ENCODE results near the gene WASL.
A peak's percentile ranks its signal among the peaks of the same experiment; 100 is the strongest.
"Not testable (repeated sequence)": the region's sequence is repeated elsewhere in the genome, so short reads cannot be mapped to it uniquely, and the experiment has no call there.

Gene WASL
- total RNA-seq, result 21.4 to 22.2 reads per million in 2 donors

DNA sequence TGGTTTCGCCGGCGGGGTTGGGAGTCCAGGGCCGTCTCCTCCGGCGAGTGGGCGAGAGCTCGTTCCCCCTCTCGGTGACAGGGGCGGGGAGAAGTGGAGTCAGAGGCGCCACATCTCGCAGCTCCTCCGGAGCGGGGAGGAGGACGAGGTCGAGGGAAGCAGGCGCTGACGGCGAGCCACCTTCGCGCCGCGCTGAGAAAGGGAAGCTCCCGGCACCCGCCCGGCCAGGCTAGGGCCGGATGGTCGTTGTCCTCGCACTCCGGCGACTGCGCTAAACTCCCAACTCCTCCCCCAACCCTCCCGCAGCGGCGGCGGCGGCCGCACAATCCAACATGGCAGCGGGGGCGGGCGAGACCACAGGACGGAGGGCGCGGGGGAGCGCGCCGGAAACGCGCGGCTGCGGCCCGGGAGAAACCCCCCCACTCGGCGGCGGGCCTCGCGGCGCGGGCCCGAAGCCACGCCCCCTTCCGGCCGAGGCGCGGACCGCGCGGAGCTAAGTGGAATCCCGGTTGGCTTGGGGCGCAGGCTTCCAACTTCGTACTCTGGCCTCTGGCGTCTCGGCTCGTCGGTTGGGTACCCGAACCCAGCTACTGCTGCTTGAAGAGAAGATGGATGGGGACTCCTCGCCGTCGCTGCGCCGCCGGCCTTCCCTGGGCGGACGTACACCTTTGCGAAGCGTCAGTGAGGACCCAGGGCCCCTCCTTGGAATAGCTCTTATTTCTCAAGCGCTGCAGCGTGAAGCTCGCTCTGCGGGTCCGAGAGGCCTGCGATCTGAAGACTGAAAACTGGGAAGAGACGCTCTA, at the start of gene WASL:
Gene WASL, minus strand, starts transcription at position 270 of the 803 bp plus-strand sequence. Its CDS starts 269 bp downstream, at position 1.
- DNase-seq, result peak; percentile 82

DNA sequence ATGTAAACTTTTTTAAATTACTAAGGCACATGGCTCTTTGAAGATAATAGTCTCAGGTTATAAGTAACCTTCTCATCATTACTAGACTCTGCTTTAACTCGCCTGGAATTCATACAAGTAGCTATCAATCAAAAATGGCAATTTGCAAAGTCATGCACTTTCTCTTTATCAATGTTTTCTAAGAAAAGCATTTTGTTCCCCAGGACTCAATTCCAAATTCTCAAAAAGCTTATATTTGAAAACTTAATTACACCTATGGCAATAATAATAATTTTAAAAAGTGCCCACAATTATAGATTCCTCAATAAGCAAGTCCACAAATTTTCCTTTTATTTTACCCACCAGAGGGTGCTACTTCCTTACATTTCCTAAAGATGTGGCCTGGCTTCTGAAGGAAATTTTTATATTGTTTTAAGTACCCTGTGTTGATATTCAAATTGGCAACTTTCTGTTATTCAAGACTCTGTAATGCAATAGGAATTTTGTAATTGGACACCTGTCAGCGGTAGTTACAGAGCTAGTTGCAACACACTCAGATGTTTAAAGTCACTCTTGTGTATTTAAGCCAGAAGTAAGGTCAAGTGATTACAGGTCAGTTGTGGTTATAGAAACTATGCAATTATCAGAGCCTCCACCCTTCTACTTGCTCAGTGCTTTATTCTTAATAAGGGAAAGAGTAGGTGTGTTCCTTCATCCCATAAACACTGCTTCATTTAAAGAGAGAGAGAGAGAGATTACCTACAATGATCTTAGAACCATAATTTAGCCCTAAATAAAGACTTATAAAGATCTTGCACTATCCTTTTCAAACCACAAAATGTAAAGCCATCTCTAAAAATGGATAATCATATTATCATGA, 49.1 kb upstream of the WASL start:
- DNase-seq, result no peak

DNA sequence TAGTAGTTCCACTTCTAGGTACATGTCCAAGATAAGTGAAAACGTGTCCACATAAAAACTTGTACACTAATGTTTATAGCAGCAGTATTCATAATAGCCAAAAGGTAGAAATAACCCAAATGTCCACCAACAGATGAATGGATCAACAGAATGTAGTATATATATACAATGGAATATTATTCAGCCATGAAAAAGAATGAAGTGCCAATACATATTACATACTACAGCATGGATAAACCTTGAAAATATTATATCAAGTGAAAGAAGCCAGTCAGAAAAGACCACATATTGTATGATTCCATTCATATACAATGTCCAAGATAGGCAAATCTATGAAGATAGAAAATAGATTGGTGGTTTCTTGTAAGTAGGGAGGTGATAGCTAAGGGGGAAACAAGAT, 47.8 kb upstream of the WASL start:
- DNase-seq, result no peak

DNA sequence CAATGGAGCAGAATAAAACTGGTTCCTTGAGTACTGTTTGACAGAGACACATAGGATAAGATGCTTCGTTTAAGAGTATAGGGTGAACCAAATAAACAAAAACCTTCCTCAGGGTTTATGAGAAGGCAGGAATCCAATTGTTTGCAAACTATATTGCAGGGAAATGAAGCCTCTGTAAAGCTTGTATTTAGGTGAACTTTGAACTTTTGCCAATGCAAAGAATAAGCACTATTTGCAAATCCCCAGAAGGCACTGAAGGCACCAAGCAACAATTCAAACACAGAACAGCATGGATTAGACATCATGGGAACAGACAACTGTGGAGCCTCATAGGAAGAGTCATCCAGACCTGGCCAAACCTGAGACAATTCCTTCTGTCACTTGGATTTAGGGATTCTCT, 47.1 kb upstream of the WASL start:
- no peak for DNase-seq

DNA sequence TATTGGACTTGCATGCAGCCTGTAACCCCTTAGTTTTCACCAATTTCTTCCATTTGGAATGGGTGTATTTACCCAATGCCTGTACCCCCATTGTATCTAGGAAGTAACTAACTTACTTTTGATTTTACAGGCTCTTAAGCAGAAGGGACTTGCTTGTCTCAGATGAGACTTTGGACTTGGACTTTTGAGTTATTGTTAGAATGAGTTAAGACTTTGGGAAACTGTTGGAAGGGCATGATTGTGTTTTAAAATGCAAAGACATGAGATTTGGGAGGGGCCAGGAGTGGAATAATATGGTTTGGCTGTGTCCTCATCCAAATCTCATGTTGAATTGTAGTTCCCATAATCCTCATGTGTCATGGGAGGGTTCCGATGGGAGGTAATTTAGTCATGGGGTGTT, 46.3 kb upstream of the WASL start:
- DNase-seq, result not testable (repeated sequence)

DNA sequence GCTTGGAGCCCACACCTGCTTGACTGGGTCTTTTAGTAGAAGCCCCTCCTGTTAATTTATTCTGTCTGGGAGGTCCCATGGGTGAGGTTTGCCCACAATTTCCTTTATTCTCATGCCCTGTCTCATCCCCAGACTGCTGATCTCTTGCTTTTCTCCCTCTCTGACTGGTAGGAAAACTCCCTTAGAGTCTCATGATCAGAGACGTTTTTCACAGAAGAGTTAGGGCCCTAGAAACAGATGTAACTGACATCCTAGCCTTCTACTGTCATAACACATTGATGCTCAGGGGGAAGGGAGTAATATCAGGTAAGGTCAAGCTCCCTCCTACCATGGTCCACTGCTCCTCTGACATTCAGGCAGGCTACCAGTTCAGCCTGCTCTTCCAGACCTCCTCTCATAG, 43.7 kb upstream of the WASL start:
- DNase-seq, result no peak

DNA sequence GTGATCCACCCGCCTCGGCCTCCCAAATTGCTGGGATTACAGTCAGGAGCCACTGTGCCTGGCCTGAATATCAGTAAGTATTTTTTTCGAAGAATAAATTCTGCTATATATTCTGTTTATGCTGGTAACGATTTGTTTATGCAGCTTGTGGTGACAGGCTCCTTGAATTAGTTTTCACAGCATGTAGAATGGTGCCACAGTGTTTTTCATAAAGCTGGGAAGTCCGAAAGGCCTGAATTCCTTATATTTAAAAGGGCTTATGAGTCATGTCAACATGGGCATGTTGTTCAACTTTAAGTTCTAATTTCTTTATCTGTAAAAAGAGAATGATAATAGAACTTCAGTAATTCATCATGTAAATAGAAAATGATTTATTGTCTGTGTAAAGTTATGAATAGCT, 42.2 kb upstream of the WASL start:
- no peak for DNase-seq

DNA sequence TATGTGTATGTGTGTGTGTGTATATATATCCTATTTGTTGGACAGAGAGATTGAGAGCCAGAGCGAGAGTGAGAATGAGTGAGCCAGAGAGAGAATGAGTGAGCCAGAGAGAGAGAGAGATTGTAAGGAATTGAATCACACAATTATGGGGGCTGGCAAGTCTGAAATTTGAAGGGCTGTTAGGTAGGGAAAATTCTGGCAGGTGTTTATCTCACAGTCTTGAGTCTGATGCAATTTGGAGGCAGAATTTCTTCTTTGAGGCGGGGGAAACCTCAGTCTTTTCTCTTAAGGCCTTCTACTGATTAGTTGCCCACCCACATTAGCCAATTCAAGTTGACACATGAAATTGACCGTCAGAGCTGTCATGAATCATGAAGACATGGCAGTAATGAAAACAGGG, 41.0 kb upstream of the WASL start:
- DNase-seq, result no peak

DNA sequence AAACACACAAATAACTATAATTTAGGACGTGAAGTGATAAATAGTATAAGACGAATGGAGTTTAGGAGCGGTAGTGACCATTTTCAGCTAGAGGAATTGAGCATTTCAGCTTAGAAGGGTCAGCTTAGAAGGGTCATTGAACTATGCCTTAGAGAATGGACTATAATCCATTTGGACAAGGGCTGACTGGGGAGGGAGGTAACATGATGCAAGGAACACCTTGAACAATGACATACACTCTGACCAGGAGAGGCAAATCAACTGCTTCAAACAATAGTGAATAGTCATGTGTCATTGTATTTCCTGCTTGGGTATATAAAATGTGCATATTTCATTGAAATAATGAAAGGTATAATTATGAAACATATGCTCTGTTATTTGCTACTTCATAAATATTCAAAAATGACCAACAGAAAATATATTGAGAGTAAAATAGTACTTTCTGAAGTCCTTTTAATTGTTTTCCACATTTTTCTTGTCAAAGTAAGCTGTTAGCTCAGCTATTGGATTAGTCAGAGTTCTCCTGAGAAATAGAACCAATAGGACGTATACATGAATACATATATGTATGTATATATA, 40.5 kb upstream of the WASL start:
- DNase-seq, result no peak

DNA sequence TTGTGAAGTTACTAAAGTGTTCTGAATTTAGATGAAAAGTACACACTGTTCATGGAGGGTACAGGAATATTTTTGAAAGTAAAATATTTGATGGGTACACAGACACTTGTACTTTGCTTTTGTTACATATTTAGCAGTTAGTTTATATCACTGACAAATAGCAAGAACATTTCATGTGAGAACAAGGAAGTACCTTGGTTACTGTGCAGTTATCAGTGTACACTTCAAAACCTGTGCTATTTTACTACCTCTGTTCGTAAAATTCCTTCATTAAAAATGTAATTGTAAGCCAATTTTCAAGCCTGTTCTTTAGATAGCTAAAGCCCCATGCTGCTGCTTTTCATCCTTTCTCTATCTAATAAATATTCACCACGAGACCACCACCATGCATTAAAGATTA, 39.8 kb upstream of the WASL start:
- no peak for DNase-seq

DNA sequence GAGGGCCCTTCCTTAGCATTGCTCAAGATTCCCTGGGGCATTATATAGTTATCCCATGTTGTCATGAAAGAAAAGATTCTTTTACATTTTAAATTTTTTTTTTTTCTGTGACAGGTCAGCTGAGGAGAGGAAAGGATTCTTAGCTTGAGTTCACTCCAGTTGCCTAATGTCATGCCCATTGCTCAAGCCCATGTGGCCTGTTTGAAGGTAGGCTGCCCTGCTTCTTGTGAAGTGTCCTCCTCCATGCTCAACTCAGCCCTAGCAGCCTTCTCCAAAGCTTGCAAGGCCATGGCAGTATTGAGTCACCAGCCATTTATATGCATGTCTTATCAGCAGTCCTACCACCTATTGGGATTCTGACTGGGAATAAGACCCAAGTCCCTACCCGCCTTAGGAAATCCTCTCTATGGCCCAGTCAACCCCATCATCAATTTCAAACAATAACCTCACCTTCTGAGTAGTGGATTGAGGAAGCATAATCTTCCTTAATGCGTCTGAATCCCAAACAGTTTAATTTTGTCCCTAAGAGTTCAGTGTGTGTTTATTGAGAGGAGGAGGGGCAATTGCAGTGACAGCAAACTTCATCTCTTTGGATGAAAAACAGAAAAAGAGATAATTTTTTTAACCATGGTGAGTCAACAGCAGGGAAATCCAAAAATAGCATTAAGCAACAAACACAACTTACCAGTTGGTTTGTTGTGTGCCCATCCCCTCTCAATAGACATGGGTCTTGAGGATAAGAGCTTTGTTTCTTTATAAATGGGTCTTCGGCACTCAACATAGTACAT, 38.6 kb upstream of the WASL start:
- DNase-seq, result no peak

DNA sequence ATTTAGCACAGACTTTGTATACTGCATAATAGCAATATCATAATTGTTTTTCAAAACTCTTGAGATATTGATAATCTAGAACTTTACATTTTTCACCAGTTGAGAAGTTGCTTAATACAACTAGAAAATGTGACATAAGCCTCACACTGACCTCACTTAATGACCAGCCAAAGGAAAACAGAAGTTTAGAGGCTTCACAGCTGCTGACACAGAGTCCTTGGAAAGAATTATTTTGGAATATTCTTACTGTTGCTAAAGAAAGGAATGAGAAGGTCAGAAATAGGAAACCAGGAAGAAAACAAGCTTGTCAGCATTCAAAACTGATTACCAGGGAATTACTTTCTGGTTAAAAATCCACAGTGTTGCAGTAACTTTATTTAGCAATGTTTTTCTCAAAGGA, 35.5 kb upstream of the WASL start:
- DNase-seq, result no peak

DNA sequence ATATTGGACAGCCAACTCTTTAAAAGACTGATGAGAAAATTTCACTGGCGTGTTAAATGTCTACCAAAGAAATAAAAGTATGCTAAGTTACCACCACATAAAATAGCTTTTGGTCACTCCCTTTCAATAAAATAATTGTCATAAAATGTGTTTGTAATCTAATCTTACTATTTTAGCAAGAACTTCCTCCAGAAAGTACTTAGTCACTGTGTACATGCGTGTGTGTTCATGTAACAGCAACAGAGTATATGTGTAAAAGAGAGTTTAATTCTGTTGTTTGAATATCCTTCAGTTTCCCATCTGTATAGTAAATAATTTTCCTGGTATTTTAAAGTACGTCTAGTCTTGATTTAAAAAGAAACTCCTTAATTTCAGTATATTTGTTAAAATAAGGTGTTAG, 35.0 kb upstream of the WASL start:
- DNase-seq, result no peak

DNA sequence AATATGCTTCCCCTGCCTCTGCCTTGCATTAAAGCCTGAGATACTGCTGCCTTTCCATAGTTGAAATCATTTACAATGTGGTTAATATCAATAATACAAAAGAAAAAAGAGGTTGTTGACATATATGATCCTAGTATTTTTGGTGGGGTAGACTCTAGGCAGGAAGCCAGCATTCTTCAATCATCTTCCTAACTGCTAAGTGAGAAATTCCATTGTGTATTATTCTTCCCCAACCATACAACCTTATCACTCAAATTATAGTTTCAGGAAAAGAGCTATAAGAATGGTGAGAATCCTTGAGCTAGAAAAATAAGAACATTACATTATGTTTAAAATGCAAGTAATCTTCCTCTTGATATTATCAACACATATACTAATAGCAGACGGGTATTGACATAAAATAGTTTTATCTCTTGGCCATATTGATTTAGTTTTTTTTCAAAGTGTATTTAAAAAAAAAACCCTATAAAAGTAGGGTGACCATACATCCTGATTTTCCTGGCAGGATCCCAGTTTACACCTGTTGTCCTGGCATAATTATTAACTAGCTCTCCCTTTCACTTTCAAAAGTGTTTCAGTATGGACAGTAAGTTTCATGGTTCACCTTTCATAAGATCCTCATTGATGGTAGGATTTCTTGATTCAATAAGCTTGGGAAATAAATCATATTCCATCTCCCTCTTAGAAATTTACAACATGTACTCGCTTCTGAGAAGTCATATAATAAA, 33.4 kb upstream of the WASL start:
- no peak for DNase-seq

DNA sequence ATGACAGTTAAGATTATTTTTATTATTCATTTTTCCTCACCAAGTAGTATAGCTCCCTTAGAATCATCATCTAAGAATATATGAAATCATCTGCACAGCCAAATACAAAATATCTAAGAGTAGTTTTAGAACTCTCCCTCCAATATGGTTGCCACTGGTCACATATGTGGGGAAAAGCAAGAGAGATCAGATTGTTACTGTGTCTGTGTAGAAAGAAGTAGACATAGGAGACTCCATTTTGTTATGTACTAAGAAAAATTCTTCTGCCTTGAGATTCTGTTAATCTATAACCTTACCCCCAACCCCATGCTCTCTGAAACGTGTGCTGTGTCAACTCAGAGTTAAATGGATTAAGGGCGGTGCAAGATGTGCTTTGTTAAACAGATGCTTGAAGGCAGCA, 31.7 kb upstream of the WASL start:
- not testable (repeated sequence) for DNase-seq

DNA sequence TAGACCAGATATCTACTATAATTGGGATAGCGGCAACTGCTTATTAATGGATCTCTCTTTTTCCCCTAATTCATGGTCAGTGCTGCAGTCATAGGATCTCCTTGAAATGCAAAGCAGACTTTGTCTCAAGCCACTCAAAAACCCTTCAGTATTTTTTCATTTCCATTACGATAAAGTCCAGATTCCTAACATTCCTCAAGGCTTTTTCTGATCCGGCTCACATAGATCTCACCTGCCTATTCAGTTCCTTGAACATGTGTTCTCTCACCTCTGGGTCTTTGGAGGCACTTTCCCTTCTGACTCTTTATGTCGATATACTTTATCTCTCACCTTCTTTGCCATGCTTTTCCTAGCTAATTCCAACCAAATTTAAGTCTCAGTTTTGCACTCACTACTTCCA, 25.7 kb upstream of the WASL start:
- DNase-seq, result no peak

DNA sequence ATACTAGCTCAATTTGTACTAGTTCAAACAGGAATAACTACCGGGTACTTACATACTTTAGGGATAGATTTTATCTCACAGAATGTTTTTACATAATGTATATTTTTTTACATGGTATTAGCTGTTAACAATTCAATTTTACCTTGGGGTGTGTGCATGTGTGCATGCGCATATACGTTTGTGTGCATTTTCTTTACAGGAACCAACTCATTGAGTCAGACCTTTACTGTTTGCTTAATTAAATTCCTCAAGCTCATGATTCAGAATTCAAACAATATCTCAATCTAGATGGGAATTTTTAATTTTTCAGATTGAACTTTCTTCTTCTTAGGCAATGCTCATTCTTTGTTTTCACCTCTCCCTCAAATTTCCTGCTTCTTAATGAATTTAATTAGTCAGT, 24.7 kb upstream of the WASL start:
- no peak for DNase-seq

DNA sequence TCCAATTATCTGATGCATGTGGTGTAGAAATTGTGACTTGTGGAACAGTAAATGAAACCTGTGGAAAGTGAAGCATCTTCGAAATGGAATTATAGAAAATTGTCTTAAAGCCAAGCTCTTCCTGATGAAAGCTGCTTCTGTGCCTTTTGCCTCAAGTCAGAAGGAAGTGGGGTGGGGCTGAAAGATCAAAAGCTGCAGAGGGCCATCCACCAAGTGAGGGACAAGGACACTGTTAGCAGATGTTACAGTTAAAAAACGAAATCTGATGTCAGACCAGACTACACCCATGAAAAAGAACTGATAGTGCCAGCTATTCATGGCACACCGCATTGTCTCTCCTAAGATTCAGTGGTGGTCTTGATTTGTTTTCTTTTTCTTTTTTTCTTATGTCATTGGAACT, 23.8 kb upstream of the WASL start:
- no peak for DNase-seq

DNA sequence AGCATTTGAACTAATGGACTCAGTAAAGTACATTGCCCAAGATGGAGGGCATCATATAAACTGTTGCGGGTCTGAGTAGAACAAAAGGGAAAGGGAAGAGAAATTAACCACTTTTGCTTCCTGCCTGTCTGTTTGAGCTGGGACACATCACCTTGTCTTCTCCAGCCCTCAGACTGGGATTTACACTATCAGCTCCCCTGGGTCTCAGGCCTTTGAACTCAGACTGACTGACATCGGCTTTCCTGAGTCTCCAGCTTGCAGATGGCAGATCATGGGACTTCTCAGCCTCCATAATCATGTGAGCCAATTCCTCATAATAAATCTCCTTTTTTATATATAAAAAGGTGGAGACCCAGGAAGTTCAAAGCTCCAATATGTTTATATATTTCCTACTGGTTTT, 23.0 kb upstream of the WASL start:
- DNase-seq, result no peak

DNA sequence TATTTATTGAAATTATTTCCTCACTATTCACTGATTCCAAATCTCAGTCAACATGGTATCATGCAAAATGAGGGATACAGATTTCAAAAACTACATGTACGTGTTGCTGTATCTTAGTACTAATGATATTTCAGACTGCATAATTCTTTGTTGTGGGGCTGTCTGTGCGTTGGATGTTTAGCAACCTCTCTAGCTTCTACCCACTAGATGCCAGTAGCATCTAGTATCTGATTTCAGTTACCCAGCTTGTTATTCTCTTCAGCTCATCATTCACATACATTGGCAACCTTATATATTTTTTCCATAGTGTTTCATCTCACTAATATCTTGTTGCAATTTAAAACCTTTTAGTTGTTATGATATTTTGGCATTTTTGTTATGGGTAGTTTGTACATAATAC, 22.5 kb upstream of the WASL start:
- no peak for DNase-seq

DNA sequence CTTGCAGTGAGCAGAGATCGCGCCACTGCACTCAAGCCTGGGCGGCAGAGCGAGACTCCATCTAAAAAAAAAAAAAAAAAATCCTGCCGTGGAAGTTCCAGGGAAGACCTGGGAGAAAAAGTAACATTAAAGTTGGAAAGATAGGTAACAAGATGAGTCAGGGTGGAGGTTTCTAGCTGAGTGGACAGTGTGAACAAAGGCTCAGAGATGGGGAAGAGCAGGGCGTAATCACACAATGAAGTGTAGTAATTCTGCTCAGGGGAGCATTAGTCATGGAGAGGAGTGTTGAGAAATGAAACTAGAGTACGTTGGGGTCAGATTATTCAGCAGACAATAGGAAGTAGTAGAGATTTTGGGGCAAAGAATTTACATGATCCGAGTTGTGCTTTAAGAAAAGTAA, 21.6 kb upstream of the WASL start:
- no peak for DNase-seq

DNA sequence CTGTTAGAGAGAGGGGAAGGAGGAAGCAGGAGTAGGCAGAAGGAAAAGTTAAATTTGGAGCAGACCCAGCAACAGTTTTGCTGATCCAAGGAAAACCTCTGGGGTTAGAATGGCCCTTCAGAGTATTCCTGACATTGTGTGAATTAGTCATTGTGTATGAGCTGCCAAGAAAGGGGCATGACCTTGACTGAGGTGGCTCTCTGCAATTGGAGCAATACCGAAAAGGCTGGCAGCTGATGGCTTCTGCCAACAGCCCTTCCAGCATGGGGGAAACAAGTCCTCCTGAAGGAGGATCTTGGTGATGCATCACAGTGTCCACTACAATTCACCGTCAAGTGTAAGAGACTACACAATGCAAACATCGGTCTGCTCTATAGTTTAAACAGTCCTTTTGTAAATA, 20.6 kb upstream of the WASL start:
- no peak for DNase-seq

Measured in T-helper 9 cell (primary cell).